OCI-LY7 (cell line): ENCODE measurements around the gene ZSWIM1.

Experiments
- CTCF ChIP-seq: fragments of 200-600 bp; sonication (generic); conservative IDR thresholded peaks from 2 replicates; pipeline ENCODE4 v1.5.1; 2014; ENCODE audit warnings: mild to moderate bottlenecking, antibody characterized with exemption, low read length, moderate library complexity, mixed read lengths
- EZH2phosphoT487 ChIP-seq: fragments of 200-600 bp; sonication (generic); IDR thresholded peaks from 2 replicates; pipeline ENCODE4 v1.6.1; 2018; ENCODE audit warnings: low read depth, borderline replicate concordance, mild to moderate bottlenecking, mixed run types, antibody characterized with exemption, low read length, moderate library complexity, mixed read lengths

DNA sequence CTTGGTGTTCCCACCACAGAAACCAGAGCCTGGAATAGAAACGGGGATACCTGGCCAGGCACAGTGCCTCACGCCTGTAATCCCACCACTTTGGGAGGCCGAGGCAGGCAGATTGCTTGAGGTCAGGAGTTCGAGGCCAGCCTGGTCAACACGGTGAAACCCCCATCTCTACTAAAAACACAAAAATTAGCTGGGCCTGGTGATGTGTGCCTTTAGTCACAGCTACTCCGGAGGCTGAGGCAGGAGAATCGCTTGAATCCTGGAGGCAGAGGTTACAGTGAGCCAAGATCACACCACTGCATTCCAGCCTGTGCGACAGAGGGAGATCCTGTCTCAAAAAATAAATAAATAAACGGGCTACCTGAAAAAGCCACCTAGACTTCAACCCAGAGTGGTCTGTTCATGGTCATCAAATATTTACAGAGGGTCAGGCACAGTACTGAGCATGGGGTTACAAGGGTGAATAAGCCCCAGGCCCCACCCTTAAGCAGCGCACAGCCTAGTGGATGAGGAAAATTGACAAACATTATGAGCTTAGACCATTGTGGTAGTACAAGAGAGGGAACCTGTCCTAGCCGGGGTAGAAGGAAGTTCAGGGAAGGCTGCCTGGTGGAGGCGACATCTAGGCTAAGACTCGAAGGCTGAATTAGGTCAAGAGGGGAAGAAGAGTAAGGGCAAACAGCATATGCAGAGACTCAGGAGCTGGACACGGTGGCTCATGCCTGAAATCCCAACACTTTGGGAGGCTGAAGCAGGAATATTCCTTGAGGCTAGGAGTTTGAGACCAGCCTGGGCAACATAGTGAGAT, 46.2 kb downstream of the ZSWIM1 start:
- TF ChIP-seq CTCF = no peak
- TF ChIP-seq EZH2phosphoT487 = no peak
